ENCODE results near the gene MISP3.
A peak's percentile ranks its signal among the peaks of the same experiment; 100 is the strongest.

The MISP3 gene

DNA sequence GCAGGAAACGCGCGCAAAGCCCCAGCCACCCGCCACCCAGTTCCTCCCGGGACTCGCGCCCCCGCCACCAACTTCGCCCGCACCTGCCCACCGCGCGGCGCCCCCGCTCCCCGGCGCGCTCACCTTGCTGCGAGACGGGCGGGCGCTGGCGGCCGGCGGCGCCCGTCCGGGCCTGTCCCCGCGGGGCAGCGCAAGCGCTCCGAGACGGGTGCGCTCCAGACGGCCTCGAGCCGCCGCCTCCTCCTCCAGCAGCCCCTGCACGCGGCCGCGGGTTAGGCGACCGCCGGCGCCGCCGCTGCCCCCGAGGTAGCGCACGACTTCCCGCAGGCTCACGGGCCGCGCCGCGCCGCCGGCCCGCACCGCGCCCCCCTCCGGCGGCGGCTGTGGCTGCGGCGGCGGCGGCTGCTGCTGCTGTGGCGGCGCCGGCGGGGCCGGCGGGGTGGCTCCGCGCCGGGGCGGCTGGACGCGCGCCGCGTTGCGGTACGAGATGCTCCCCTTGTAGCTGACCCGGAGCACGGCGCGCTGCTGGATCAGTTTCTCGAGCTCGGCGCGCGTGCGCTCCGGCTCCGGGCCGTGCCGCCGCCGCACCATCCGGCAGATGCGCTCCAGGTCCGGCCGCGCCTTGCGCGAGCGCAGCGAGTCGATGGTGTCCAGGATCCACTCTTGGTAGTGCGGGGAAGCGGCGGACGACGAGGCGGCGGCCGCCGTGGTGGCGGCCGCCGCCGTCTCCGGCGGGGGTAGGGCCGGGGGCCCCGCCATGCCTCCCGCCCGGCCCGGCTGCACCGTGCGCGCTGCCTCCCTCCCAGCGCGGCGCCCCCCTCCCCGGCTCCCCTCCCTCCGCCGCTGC is 17.3 kb downstream of the MISP3 start:
- peak overlapping the region; percentile 28 for H3K9ac ChIP-seq (ENCODE audit: low read length)

DNA sequence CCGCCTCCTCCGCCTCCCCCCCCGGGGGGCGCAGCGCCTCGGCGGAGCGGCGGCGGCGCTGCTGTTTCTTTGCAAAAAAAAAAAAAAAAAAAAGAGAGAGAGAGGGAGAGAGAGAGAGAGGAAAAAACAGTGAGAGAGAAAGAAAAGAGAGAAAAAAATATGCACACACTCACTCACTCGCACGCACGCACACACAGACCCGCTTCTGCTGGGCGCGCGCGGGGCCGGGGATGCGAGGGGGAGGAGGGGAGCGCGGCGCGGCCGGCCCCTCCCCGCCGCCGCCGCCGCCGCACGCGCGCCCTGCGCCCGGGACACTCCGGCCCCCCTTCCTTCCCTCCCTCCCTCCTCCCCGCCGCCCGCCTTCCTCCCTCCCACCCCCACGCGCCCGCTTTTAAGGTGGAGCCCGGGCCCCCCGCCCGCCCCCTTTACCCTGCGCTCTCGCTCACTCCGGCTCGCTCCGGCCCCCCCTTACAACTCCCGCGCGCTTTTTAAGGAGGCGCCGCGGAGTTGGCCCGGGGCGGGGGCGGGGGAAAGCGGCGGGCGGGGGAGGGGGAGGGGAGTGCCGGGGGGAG is 18.0 kb downstream of the MISP3 start, which contains the start of gene SAMD1:
TSS of gene SAMD1 (minus strand) at position 243 of the 572 bp plus-strand sequence.
- Histone ChIP-seq H3K9me3 (ENCODE audit: control insufficient read depth, low read length) (no peaks in the 10 kb centered on the region), H3K4me1 (ENCODE audit: control insufficient read depth, insufficient read depth, low read length) (peaks cover 14% of the 10 kb centered on the region), H3K36me3 (ENCODE audit: control insufficient read depth, insufficient read depth, low read length) (no peaks in the 10 kb centered on the region), H3K9ac (ENCODE audit: low read length) (peak within 1 kb of the TSS; percentile 89), H3K27me3 (ENCODE audit: control insufficient read depth, insufficient read depth, low read length) (no peaks in the 10 kb centered on the region), H3K4me3 (ENCODE audit: low read length) (peak within 1 kb of the TSS; percentile 38)

More for the DNA sequence above, 17.3 kb downstream of the MISP3 start:
- no peaks in the 10 kb centered on the region for H3K36me3 ChIP-seq (ENCODE audit: control insufficient read depth, insufficient read depth, low read length)
- no peaks in the 10 kb centered on the region for H3K27me3 ChIP-seq (ENCODE audit: control insufficient read depth, insufficient read depth, low read length)
- no peak overlapping the region for H3K4me3 ChIP-seq (ENCODE audit: low read length)
- no peaks in the 10 kb centered on the region for H3K9me3 ChIP-seq (ENCODE audit: control insufficient read depth, low read length)
- H3K4me1 ChIP-seq (ENCODE audit: control insufficient read depth, insufficient read depth, low read length) = peaks cover 21% of the 10 kb centered on the region

DNA sequence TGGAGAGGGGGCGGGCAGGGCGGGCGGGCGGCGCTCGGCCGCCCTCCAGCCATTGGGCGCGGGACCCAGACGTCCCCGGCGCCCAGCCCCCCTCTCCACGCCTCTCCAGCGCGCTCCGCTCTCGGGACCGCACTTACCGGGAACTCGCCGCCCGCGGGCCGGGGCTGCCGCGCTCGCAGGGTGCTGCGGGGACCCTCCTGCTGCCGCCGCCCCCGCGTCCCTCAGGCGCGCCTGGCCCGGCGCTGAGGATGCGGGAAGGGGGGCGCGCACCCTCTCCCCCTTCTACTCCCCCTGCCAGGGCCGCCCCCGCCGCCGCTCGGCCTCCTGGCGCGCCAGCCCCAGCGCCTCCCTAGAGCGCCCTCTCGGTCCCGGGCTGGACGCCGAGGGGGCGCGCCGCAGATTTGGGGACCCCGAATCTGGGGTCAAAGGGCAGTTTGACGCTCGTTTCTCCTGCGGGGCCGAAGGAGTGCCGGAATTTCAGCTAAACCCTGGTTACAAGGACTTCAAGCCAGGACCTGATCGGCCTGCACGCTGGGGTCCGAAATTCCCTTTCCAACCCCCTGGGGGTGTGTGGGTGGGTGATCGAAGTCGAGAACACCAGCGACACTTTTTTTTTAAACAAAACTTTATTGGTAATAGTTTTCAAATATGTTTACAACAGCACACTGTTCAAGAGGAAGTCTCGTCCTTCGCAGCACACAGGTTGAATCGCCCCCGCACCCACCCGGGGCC is 18.7 kb downstream of the MISP3 start:
- H3K36me3 ChIP-seq (ENCODE audit: control insufficient read depth, insufficient read depth, low read length) = no peaks in the 10 kb centered on the region
- peaks cover 10% of the 10 kb centered on the region for H3K4me1 ChIP-seq (ENCODE audit: control insufficient read depth, insufficient read depth, low read length)
- peak overlapping the region; percentile 89 for H3K9ac ChIP-seq (ENCODE audit: low read length)
- no peaks in the 10 kb centered on the region for H3K27me3 ChIP-seq (ENCODE audit: control insufficient read depth, insufficient read depth, low read length)
- no peaks in the 10 kb centered on the region for H3K9me3 ChIP-seq (ENCODE audit: control insufficient read depth, low read length)
- H3K4me3 ChIP-seq (ENCODE audit: low read length) = peak overlapping the region; percentile 38

GRCh38 chr19:14091813-14092462 is 19.4 kb downstream of the MISP3 start:
- Histone ChIP-seq H3K36me3 (ENCODE audit: control insufficient read depth, insufficient read depth, low read length) (no peaks in the 10 kb centered on the region), H3K9me3 (ENCODE audit: control insufficient read depth, low read length) (no peaks in the 10 kb centered on the region), H3K9ac (ENCODE audit: low read length) (peak overlapping the region; percentile 89), H3K27me3 (ENCODE audit: control insufficient read depth, insufficient read depth, low read length) (no peaks in the 10 kb centered on the region), H3K4me3 (ENCODE audit: low read length) (peak overlapping the region; percentile 38), H3K4me1 (ENCODE audit: control insufficient read depth, insufficient read depth, low read length) (peaks cover 10% of the 10 kb centered on the region)

- Histone ChIP-seq H3K27me3 (ENCODE audit: control insufficient read depth, insufficient read depth, low read length) (no peaks in the 10 kb centered on the region), H3K9ac (ENCODE audit: low read length) (no peak overlapping the region), H3K4me1 (ENCODE audit: control insufficient read depth, insufficient read depth, low read length) (peaks cover 10% of the 10 kb centered on the region), H3K9me3 (ENCODE audit: control insufficient read depth, low read length) (no peaks in the 10 kb centered on the region), H3K36me3 (ENCODE audit: control insufficient read depth, insufficient read depth, low read length) (no peaks in the 10 kb centered on the region), H3K4me3 (ENCODE audit: low read length) (no peak overlapping the region)
Measured at GRCh38 chr19:14093117-14093823, 20.7 kb downstream of the MISP3 start.

DNA sequence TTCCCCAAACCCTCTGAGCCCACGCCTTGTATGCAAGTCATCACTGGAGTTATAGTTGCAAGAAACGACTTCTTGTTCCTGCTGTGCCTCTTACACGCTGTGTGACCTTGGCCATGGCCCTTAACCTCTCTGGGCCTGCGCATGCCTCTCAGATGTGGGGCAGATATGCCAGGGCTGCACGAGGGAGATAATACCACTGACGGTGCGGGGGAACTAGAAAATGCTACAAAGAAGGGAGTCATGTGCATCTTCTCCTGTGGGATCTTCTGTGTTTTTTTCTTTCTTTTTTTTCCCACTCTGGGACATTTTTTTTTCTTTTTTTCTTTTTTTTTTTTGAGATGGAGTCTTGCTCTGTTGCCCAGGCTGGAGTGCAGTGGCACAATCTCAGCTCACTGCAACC is 22.3 kb downstream of the MISP3 start:
- Histone ChIP-seq H3K4me1 (ENCODE audit: control insufficient read depth, insufficient read depth, low read length) (peaks cover 5% of the 10 kb centered on the region), H3K9me3 (ENCODE audit: control insufficient read depth, low read length) (no peaks in the 10 kb centered on the region), H3K36me3 (ENCODE audit: control insufficient read depth, insufficient read depth, low read length) (no peaks in the 10 kb centered on the region), H3K27me3 (ENCODE audit: control insufficient read depth, insufficient read depth, low read length) (no peaks in the 10 kb centered on the region), H3K9ac (ENCODE audit: low read length) (no peak overlapping the region), H3K4me3 (ENCODE audit: low read length) (no peak overlapping the region)

- Histone ChIP-seq H3K4me3 (ENCODE audit: low read length) (no peak overlapping the region), H3K9ac (ENCODE audit: low read length) (no peak overlapping the region), H3K27me3 (ENCODE audit: control insufficient read depth, insufficient read depth, low read length) (no peaks in the 10 kb centered on the region), H3K9me3 (ENCODE audit: control insufficient read depth, low read length) (no peaks in the 10 kb centered on the region), H3K36me3 (ENCODE audit: control insufficient read depth, insufficient read depth, low read length) (no peaks in the 10 kb centered on the region), H3K4me1 (ENCODE audit: control insufficient read depth, insufficient read depth, low read length) (peaks cover 5% of the 10 kb centered on the region)
Measured at GRCh38 chr19:14096272-14096992, 23.8 kb downstream of the MISP3 start.

- no peak overlapping the region for H3K9ac ChIP-seq (ENCODE audit: low read length)
- H3K9me3 ChIP-seq (ENCODE audit: control insufficient read depth, low read length) = no peaks in the 10 kb centered on the region
- peaks cover 8% of the 10 kb centered on the region for H3K36me3 ChIP-seq (ENCODE audit: control insufficient read depth, insufficient read depth, low read length)
- no peaks in the 10 kb centered on the region for H3K27me3 ChIP-seq (ENCODE audit: control insufficient read depth, insufficient read depth, low read length)
- H3K4me3 ChIP-seq (ENCODE audit: low read length) = no peak overlapping the region
- no peaks in the 10 kb centered on the region for H3K4me1 ChIP-seq (ENCODE audit: control insufficient read depth, insufficient read depth, low read length)
Measured at GRCh38 chr19:14097532-14098151, 25.1 kb downstream of the MISP3 start.

- peaks cover 16% of the 10 kb centered on the region for H3K36me3 ChIP-seq (ENCODE audit: control insufficient read depth, insufficient read depth, low read length)
- H3K4me1 ChIP-seq (ENCODE audit: control insufficient read depth, insufficient read depth, low read length) = no peaks in the 10 kb centered on the region
- no peak overlapping the region for H3K9ac ChIP-seq (ENCODE audit: low read length)
- H3K9me3 ChIP-seq (ENCODE audit: control insufficient read depth, low read length) = no peaks in the 10 kb centered on the region
- no peaks in the 10 kb centered on the region for H3K27me3 ChIP-seq (ENCODE audit: control insufficient read depth, insufficient read depth, low read length)
- H3K4me3 ChIP-seq (ENCODE audit: low read length) = no peak overlapping the region
Measured at GRCh38 chr19:14101003-14101545, 28.5 kb downstream of the MISP3 start.

DNA sequence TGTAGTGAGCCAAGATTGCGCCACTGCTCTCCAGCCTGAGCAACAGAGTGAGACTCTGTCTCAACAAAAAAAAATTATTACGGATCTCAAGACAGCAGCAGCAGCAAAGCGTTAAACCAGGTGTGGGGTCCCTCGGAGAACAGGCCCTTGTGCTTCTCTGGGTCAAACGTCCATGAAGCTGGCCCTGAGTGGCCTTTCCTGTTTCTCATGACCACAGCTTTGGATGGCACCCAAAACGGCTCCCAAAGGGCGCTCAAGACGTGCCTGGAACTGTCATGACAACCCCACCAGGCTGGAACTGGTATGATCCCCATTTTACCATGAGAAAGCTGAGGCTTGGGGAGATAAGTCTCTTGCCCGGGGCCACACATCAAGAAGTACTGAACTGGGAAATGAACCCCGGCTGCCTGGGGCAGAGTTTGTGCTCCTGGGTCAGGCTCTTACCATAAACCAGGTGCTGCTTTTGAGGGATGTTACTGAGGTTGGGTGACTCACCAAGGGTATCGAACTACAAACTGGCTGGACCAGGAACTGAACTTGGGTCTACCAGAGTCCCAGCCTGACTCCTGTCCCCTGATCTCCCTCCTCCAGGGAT is 29.6 kb downstream of the MISP3 start:
- Histone ChIP-seq H3K4me1 (ENCODE audit: control insufficient read depth, insufficient read depth, low read length) (no peaks in the 10 kb centered on the region), H3K9me3 (ENCODE audit: control insufficient read depth, low read length) (no peaks in the 10 kb centered on the region), H3K9ac (ENCODE audit: low read length) (no peak overlapping the region), H3K27me3 (ENCODE audit: control insufficient read depth, insufficient read depth, low read length) (no peaks in the 10 kb centered on the region), H3K36me3 (ENCODE audit: control insufficient read depth, insufficient read depth, low read length) (peaks cover 16% of the 10 kb centered on the region), H3K4me3 (ENCODE audit: low read length) (no peak overlapping the region)
